ENCODE data around the gene RAB34.

The RAB34 gene

DNA sequence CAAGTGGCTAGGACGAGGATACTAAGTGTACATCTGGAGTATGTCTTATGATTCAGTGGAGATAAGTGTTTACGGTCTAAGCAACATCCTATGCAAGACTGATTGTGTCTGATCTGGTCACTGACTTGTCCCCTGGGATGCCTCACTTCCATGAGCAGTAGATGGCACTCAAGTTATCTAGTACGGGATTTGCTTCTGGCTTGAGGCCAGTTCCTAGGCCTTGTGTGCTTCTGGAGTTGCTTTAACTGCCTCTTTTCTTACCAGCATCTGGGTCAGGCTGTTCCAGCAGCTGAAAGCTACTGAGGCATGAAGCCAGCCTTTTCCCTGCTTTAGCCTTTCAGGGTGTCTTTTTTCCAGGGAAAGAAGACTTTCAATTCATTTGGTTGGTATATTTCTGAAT lies 32.7 kb downstream of the RAB34 start:
- no peak for DNase-seq (ENCODE audit: low spot score)

DNA sequence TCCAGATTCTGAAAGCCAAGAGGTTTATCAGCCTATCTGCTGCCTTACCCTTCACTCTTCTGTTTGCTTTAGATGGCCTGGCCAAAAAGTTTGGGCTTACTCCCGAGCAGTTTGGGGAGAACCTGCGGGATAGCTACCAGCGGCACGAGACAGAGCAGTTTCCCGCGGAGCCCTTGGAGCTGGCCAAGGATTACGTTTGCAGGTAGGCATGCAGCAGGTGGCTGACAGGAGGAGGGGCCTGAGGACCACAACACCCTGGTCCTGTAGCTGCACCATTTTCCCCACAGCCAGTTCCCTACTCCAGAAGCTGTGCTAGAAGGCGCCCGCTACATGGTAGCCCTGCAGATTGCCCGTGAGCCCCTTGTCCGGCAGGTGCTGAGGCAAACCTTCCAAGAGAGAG lies 35.0 kb downstream of the RAB34 start:
- DNase-seq (ENCODE audit: low spot score) = no peak

DNA sequence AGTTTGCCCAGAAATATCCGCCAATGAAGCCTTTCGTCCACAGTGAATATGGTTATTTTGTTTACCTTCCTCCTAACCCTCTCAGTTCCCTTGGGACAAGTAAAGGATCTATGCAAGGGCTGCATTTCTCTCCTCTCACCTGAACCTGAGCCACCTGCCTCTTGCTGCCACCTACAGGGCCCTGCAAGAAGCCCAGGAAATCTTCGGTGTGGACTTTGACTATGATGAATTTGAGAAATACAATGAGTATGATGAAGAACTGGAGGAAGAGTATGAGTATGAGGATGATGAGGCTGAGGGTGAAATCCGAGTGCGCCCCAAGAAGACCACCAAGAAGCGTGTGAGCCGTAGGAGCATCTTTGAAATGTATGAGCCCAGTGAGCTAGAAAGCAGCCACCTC lies 41.7 kb downstream of the RAB34 start:
- no peak for DNase-seq (ENCODE audit: low spot score)

DNA sequence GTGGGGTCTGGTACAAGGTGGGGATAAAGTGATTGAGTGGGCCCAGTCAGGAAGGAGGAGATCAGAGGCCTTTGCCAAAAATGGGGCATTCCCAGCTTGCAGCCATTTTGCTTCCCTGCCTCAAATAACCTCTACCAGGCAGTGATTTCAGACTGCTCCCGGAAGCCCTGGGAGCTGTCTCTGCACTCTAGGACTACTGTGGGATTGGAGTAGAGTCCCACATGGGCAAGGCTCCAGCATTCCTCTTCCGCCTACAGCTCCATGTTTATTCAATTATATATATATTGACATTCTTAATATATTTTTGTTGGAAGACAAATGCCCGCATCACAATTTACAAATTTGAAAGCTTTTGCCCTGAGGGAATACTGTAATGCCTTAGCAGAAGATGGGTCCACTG lies 42.2 kb downstream of the RAB34 start:
- DNase-seq (ENCODE audit: low spot score) = no peak

DNA sequence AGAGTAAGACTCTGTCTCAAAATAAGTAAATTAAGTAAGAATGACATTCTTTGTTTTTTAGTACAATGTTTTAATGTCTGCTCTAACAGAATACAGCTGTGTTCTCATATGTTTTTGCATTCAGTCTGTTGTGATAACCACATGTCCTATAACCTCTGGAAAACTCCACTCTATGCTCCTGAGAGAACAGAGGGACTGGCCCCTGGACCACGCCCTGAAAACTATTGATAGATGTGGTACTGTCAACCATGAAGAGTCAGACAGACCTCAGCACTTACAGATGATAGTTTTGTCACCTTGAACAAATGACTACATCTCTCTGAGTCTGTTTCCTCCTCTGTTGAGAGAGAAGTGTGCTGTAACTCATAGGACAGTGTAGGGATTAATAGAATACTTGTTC lies 47.8 kb downstream of the RAB34 start:
- DNase-seq (ENCODE audit: low spot score) = no peak

DNA sequence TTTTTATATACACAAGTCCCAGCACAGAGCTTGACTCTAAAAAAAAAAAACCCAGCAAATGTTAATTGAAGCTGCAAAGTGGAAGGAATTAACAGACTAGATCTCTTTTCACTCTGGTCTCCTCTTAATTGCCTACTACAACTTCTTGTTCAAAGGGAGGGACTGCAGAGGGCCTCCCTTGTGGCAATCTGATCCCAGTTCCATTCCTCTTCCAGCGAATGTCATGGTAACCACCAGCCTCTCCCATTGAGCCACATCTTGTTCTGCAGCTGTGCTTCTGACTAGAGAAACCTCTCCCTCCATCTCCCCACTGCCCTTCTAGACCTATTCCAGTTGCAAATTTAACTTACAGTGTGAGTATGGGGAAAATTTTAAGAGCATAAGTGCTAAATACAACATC lies 49.8 kb downstream of the RAB34 start:
- no peak for DNase-seq (ENCODE audit: low spot score)

DNA sequence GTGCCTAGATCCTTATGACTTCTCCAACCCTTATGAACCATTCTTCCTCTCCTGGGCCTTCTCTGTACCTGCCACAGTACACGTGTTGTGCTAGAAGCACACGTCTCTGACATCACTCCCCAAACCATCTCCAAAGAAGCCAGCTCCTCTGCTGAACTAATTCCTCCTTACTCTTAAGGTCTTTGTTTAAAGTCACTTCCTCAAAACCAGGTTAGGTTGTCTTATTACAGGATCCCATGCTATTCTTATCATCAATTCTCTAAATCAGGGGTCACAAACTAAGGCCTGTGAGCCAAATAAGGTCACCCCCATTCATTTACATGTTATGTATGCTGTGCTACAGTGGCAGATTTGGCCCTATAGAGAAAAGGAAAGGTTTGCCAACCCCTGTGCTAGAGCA lies 51.7 kb downstream of the RAB34 start:
- DNase-seq (ENCODE audit: low spot score) = no peak
